ENCODE results near the gene MEAF6. TPM values are rescaled to one million over a fixed set of nuclear protein-coding genes. Genes with fewer than 3 reads are reported as not detected.

MEAF6 gene
- total RNA-seq, 1 experiment from 2014 or later = 51.6 TPM

DNA sequence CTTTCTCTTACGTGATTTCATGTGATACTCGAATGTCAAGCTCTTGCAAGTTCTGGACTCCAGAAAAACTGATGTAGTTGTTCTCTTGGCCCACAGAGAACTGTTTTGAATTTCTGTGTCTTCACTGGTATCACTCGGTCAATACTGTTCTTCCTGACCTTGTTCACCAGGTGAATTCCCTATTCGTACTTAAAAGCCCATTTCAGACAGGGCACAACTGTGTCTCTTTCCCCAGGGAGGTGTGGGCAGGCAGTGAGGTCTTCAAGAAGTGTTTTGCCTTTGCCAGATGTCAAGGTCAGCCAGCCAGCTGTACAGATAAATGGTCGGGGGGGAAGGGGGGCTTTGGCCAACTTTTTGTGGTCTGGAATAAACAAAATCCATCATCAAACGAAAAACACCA lies 67.7 kb downstream of the MEAF6 start:
- Histone ChIP-seq H3K4me2 (ENCODE audit: insufficient read depth, insufficient read length, low read length) (no peak overlapping the region), H3K56ac (ENCODE audit: insufficient read length, low read depth, low read length) (no peak overlapping the region), H4K91ac (ENCODE audit: insufficient read length, low read depth, low read length) (no peak overlapping the region), H3K9me3 (ENCODE audit: control insufficient read depth, low read depth, low read length) (no peaks in the 10 kb centered on the region), H3T11ph (ENCODE audit: low read length) (no peak overlapping the region), H3K14ac (ENCODE audit: insufficient read depth, low read length) (no peak overlapping the region), H2BK12ac (ENCODE audit: insufficient read length, low read depth, low read length) (no peak overlapping the region), H3K27ac (ENCODE audit: insufficient read length, low read depth, low read length) (no peak overlapping the region), H2BK20ac (ENCODE audit: low read depth, low read length, poor library complexity, severe bottlenecking) (no peak overlapping the region), H2AK5ac (ENCODE audit: insufficient read length, low read length) (no peak overlapping the region), H3K4ac (ENCODE audit: low read depth, low read length) (no peak overlapping the region), H3K79me1 (ENCODE audit: insufficient read depth, low read depth, low read length, poor library complexity, severe bottlenecking) (no peaks in the 10 kb centered on the region), H2AFZ (ENCODE audit: low read length) (no peak overlapping the region), H3K79me2 (ENCODE audit: insufficient read depth, low read length) (no peaks in the 10 kb centered on the region), H3K9ac (ENCODE audit: extremely low read depth, insufficient read length, low read length) (no peak overlapping the region), H3K18ac (ENCODE audit: insufficient read length, low read depth, low read length) (no peak overlapping the region), H3K27me3 (ENCODE audit: insufficient read depth, low read length) (no peaks in the 10 kb centered on the region), H2BK5ac (ENCODE audit: insufficient read length, low read length) (no peak overlapping the region), H3K23me2 (ENCODE audit: insufficient read length, low read depth, low read length, poor library complexity, severe bottlenecking) (no peaks in the 10 kb centered on the region), H4K5ac (ENCODE audit: insufficient read length, low read depth, low read length) (no peak overlapping the region), H2BK120ac (ENCODE audit: low read depth, low read length, poor library complexity, severe bottlenecking) (no peak overlapping the region), H4K8ac (replicated peaks; ENCODE audit: insufficient read length, low read depth, low read length) (no peak overlapping the region), H4K20me1 (ENCODE audit: control insufficient read depth, insufficient read depth, insufficient read length) (no peaks in the 10 kb centered on the region), H2BK15ac (ENCODE audit: low read depth, low read length) (no peak overlapping the region), H3K23ac (ENCODE audit: insufficient read length, low read depth, low read length) (no peak overlapping the region), H3K4me1 (ENCODE audit: insufficient read depth, low read length) (peaks cover 8% of the 10 kb centered on the region; the same call in 1 of the 2 replicates)
- Mint-ChIP-seq H3K36me3 (ENCODE audit: insufficient read depth in 1 of 3, low read depth in 3 of 3) (no peaks in the 10 kb centered on the region), H3K4me3 (no peak overlapping the region), H3K4me1 (peaks cover 23 to 37% of the 10 kb centered on the region in 2 experiments), H3K9me3 (no peaks in the 10 kb centered on the region; a peak in 1 of 5 replicates), H3K27me3 (ENCODE audit: low read depth) (peaks cover 29% of the 10 kb centered on the region), H3K27ac (no peak overlapping the region)
- TF ChIP-seq, protein P1, sequence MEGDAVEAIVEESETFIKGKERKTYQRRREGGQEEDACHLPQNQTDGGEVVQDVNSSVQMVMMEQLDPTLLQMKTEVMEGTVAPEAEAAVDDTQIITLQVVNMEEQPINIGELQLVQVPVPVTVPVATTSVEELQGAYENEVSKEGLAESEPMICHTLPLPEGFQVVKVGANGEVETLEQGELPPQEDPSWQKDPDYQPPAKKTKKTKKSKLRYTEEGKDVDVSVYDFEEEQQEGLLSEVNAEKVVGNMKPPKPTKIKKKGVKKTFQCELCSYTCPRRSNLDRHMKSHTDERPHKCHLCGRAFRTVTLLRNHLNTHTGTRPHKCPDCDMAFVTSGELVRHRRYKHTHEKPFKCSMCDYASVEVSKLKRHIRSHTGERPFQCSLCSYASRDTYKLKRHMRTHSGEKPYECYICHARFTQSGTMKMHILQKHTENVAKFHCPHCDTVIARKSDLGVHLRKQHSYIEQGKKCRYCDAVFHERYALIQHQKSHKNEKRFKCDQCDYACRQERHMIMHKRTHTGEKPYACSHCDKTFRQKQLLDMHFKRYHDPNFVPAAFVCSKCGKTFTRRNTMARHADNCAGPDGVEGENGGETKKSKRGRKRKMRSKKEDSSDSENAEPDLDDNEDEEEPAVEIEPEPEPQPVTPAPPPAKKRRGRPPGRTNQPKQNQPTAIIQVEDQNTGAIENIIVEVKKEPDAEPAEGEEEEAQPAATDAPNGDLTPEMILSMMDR (conservative IDR thresholded peaks at IDR 0.05) = no peak
- no peak for DNase-seq
- WGBS (ENCODE audit: extremely low coverage, insufficient read length, low lambda C conversion rate) = no CpG with 5 or more reads among the region's 6 CpGs
